Tibial nerve (tissue), 4 donors: ENCODE results near the gene SPART. TPM values are rescaled to one million over a fixed set of nuclear protein-coding genes. Genes with fewer than 3 reads are reported as not detected.

Source experiments
- DNase-seq, 2 donors: peaks; one replicate each; pipeline ENCODE4 v3.0.0-alpha.2; 2019; ENCODE audit warnings: low spot score in 2 of 2
- H3K27ac ChIP-seq, 4 donors: fragments of 200-600 bp; sonication (generic) in 3 of 4; one replicate each; pipeline ENCODE4 v1.5.1; 2017 to 2019; ENCODE audit warnings: mild to moderate bottlenecking in 1 of 4
- H3K27me3 ChIP-seq, 2 donors: fragments of 200-600 bp; sonication (generic) in 1 of 2; one replicate each; pipeline versions ENCODE4 v1.5.1 to v1.6.0; 2017 to 2019
- H3K36me3 ChIP-seq, 3 donors: fragments of 200-600 bp; sonication (generic); one replicate each; pipeline ENCODE4 v1.5.1; 2018 to 2019
- H3K4me1 ChIP-seq, 4 donors: fragments of 200-600 bp; sonication (generic) in 3 of 4; one replicate each; pipeline ENCODE4 v1.5.1; 2017 to 2019
- H3K4me3 ChIP-seq, 4 donors: fragments of 200-600 bp; sonication (generic) in 3 of 4; one replicate each; pipeline ENCODE4 v1.5.1; 2017 to 2019; ENCODE audit warnings: mild to moderate bottlenecking in 1 of 4, moderate library complexity in 1 of 4
- H3K9me3 ChIP-seq, 4 donors: fragments of 200-600 bp; sonication (generic) in 3 of 4; one replicate each; pipeline ENCODE4 v1.5.1; 2017 to 2019
- CTCF ChIP-seq, 5 experiments: fragments of 200-600 bp in 3 of 5; fragments of 450-650 bp in 2 of 5; sonication (generic) in 3 of 5; IDR thresholded peaks; one replicate each; pipeline ENCODE4 v1.5.1; 2016 to 2019; ENCODE audit warnings: antibody characterized with exemption in 5 of 5, mild to moderate bottlenecking in 3 of 5, moderate library complexity in 2 of 5
- EP300 ChIP-seq, 2 donors: sonication (generic); formaldehyde crosslinking; IDR thresholded peaks; one replicate each; pipeline ENCODE4 v1.6.1; 2017; ENCODE audit warnings: antibody characterized with exemption in 2 of 2, mild to moderate bottlenecking in 1 of 2
- POLR2A ChIP-seq, 2 donors: fragments of 450-650 bp; IDR thresholded peaks; one replicate each; pipeline ENCODE4 v1.6.1; 2017; ENCODE audit warnings: antibody characterized with exemption in 2 of 2, mild to moderate bottlenecking in 2 of 2, moderate library complexity in 2 of 2
- WGBS, 2 donors: methylation state at CpG; one replicate each; pipeline ENCODE4 v1.1.5; 2018; 5-methylcytosine and 5-hydroxymethylcytosine counted together
- total RNA-seq, 4 donors: library from RNA; depleted of rRNA; stranded (reverse); fragments of >200 nt; gene quantifications; one replicate each; pipeline ENCODE4 v1.1.0, GENCODE V29; 2016

Gene SPART
- total RNA-seq, 4 donors from 2014 or later, result 50.7 to 77.4 (median 62.4) TPM

- no peak overlapping the region for H3K4me3 ChIP-seq
- no peak for TF ChIP-seq CTCF (IDR thresholded peaks at IDR 0.05)
- no peak for TF ChIP-seq POLR2A (IDR thresholded peaks at IDR 0.05)
- no peak for TF ChIP-seq EP300 (IDR thresholded peaks at IDR 0.05)
- H3K27me3 ChIP-seq, result no peaks in the 10 kb centered on the region
- no peaks in the 10 kb centered on the region for H3K36me3 ChIP-seq
- no peak overlapping the region for H3K27ac ChIP-seq
- H3K9me3 ChIP-seq, result no peaks in the 10 kb centered on the region
- peaks cover 0 to 12% (median 0%) of the 10 kb centered on the region in 4 donors for H3K4me1 ChIP-seq
- no peak for DNase-seq
- 76 to 91% methylated on average over 2 of the region's 2 CpGs for WGBS, 2 donors
These were observed 27.9 kb upstream of the SPART start for GRCh38 chr13:36374063-36374462.

GRCh38 chr13:36371185-36371584 lies 25.0 kb upstream of the SPART start:
- H3K9me3 ChIP-seq, result no peaks in the 10 kb centered on the region
- no peak overlapping the region for H3K4me3 ChIP-seq
- peaks cover 0 to 12% (median 0%) of the 10 kb centered on the region in 4 donors for H3K4me1 ChIP-seq
- H3K27ac ChIP-seq, result no peak overlapping the region
- WGBS, 2 donors, result 89 to 91% methylated on average over 4 of the region's 4 CpGs
- no peaks in the 10 kb centered on the region for H3K27me3 ChIP-seq
- peaks cover 0 to 11% (median 0%) of the 10 kb centered on the region in 3 donors for H3K36me3 ChIP-seq
- no peak for TF ChIP-seq EP300 (IDR thresholded peaks at IDR 0.05)
- no peak for TF ChIP-seq CTCF (IDR thresholded peaks at IDR 0.05)
- TF ChIP-seq POLR2A (IDR thresholded peaks at IDR 0.05), result no peak
- no peak for DNase-seq

DNA sequence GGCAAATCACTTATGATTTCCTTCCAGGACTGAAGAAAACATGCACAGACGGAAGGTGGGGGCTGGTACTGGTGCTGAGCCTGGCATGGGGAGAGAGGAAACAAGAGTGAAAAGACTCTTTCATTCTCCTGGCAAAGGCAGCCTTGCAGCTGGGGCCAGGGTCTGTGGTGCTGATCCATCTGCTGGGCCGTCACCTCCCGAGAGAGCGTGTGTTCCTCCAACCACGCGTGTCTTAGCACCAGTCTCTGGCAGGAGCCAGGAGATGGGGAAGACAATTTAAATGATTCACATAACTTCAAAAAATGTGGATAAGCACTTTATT lies 23.9 kb upstream of the SPART start:
- Histone ChIP-seq H3K36me3 (peaks cover 0 to 17% (median 0%) of the 10 kb centered on the region in 3 donors), H3K27ac (peak overlapping the region in 1 of 4 donors; percentile 30), H3K27me3 (no peaks in the 10 kb centered on the region), H3K4me3 (no peak overlapping the region), H3K4me1 (peaks cover 0 to 12% (median 0%) of the 10 kb centered on the region in 4 donors), H3K9me3 (no peaks in the 10 kb centered on the region)
- 41 to 64% methylated on average over 6 of the region's 6 CpGs for whole genome bisulfite sequencing, 2 donors
- peak; percentile 27 to 50 for DNase-seq
- no peak for TF ChIP-seq CTCF (IDR thresholded peaks at IDR 0.05)
- no peak for TF ChIP-seq POLR2A (IDR thresholded peaks at IDR 0.05)
- no peak for TF ChIP-seq EP300 (IDR thresholded peaks at IDR 0.05)

GRCh38 chr13:36369268-36370107 lies 23.3 kb upstream of the SPART start:
- DNase-seq, result no peak
- Histone ChIP-seq H3K27me3 (no peaks in the 10 kb centered on the region), H3K36me3 (peaks cover 0 to 17% (median 0%) of the 10 kb centered on the region in 3 donors), H3K4me3 (no peak overlapping the region), H3K27ac (peak overlapping the region in 2 of 4 donors; percentile 30 to 44), H3K9me3 (no peaks in the 10 kb centered on the region), H3K4me1 (peaks cover 0 to 12% (median 0%) of the 10 kb centered on the region in 4 donors)
- WGBS, 2 donors, result 61 to 64% methylated on average over 8 of the region's 8 CpGs
- no peak for TF ChIP-seq EP300 (IDR thresholded peaks at IDR 0.05)
- no peak for TF ChIP-seq CTCF (IDR thresholded peaks at IDR 0.05)
- no peak for TF ChIP-seq POLR2A (IDR thresholded peaks at IDR 0.05)

GRCh38 chr13:36366031-36366430 lies 19.8 kb upstream of the SPART start:
- peaks cover 0 to 17% (median 0%) of the 10 kb centered on the region in 3 donors for H3K36me3 ChIP-seq
- no peaks in the 10 kb centered on the region for H3K9me3 ChIP-seq
- peaks cover 0 to 34% (median 0%) of the 10 kb centered on the region in 4 donors for H3K4me1 ChIP-seq
- DNase-seq, result no peak
- TF ChIP-seq EP300 (IDR thresholded peaks at IDR 0.05) (no peak), POLR2A (IDR thresholded peaks at IDR 0.05) (no peak), CTCF (IDR thresholded peaks at IDR 0.05) (no peak)
- WGBS, 2 donors, result 65 to 85% methylated on average over 3 to 4 of the region's 4 CpGs
- H3K4me3 ChIP-seq, result no peak overlapping the region
- no peak overlapping the region for H3K27ac ChIP-seq
- H3K27me3 ChIP-seq, result no peaks in the 10 kb centered on the region
